ENCODE results near the gene F2.
"Not testable (repeated sequence)": the region's sequence is repeated elsewhere in the genome, so short reads cannot be mapped to it uniquely, and the experiment has no call there.

The F2 gene

GRCh38 chr11:46719048-46719542 lies at the start of gene F2:
TSS of gene F2 (plus strand) at chr11:46719213. CDS start at chr11:46719236, 23 bp downstream.
- DNase-seq, result no peak

GRCh38 chr11:46669711-46670139 lies 49.3 kb upstream of the F2 start:
- no peak for DNase-seq

- DNase-seq, result not testable (repeated sequence)
Observed at GRCh38 chr11:46670521-46670920, 48.5 kb upstream of the F2 start.

DNA sequence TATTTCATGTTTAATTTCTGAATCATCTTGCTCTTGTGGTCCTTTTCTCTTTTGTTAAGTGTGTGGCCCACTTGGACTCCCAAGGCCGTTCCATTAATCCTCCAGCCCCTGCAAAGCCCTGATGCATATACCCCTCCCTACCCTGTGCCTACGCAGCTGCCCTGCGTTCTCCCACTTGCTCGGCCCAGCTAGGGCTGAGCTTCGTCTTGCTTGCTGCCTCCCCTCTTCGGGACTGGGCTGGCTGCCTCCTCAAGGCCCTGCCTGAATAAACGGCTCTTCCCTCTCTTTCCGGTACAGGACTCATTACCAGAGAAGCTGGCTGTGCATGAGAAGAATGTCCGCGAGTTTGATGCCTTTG lies 47.1 kb upstream of the F2 start:
- DNase-seq, result no peak

DNA sequence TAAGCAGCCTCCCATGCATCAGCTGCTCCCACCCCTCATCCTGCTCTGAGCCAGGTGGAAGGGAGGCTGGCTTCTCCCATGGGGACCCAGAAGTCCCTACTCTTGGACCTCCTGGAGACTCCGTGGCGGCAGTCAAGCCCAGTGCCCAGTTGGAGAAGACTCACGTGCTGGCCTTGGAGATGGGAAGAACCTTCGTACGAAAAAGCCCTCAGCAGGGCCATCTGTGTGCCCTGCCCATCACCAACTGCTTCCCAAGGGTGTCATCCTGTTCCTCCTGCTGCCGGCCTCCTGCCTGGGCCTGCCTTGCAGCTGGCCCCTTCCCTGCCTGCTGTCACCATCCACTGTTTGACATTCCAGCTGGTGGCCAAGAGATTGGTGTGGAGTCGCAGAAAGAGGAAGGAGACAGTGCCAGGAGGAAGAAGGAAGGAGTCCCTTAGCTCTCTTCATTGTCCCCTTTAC lies 46.6 kb upstream of the F2 start:
- no peak for DNase-seq

GRCh38 chr11:46673713-46674462 lies 45.1 kb upstream of the F2 start:
- no peak for DNase-seq

DNA sequence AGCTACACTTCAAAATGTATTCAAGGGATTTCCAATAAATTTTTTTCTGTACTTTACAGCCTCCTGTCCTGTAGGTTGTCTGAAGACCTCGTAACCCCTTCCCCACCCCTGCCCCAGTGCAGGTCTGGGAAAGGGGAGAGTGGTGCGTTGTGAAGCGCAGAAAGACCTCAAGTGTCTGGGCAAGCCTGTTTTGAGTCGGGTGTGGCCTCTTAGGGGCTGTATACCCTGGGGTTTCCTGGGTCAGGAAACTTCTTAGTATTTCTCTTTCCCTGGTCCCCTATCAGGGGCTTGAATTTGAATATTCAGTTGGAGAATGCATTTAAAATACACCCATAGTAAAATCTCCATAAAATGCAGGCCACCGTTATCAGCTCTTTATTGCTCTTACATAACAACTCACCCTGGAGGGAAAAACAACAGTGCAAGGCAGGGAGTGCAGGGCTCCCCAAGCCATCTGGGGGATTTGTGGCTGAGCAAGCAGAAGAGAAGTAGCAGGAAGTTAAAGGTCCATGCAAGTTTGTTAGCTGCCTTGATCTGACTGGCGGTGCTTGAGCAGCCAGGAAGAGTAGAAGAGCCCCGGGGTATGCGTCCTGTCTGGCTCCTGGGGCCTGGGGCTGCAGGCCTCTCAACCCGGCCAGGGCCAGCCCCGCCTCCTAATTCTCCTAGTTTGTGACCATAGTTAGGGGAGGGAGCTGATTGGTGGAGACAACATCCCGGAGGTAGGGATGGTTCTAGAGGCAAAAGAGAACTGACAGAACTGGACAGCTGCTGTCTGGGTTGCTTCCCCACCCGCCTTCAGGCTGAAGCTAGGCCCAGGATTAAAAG lies 44.3 kb upstream of the F2 start:
- DNase-seq, result no peak

DNA sequence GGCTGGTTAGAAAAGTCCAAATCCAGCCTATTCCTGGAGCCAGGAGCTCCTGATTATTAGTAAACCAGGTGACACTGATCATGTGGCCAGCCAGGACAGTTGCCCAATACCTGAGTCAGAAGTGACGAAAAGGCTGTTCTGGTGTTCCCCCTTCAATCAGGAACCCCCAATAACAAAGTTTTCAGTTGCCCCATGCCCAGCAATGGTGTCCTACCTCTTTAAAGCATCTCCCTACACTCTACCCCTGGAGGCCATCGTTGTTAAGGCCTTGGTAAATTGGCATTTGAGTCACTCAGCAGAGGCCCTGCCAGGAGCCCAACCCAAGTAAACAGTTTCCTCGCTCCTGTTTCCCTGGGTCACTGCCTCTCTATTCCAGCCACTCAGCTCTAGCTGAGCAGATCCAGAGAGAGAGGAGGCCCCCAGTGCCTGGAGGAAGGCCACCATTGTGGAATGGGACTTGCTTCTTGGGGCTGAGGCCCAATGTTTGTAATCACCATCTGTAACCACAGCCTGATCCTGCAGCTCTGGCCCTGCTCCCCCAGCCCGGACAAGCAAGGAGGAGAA lies 43.6 kb upstream of the F2 start:
- peak in 1 of 2 donors; percentile 28 for DNase-seq

DNA sequence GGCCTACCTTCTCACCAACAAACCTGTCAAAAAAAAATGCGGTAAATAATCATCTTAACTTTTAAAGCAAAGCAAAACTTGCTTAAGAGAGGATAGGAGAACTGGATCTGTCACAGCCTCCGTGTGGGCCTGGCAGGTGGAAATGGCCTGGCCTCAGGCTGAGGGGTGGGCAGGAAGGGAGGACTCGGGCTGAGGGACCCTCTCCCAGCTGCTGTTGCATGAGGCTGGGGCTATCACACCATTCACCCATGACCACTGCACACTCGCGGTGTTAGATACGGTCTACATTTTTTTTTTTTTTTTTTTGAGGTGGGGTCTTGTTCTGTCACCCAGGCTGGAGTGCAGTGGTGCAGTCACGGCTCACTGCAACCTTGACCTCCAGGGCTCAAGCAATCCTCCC lies 43.1 kb upstream of the F2 start:
- DNase-seq, result no peak

GRCh38 chr11:46676436-46677158 lies 42.4 kb upstream of the F2 start:
- no peak for DNase-seq

GRCh38 chr11:46677169-46677568 lies 41.8 kb upstream of the F2 start:
- no peak for DNase-seq

GRCh38 chr11:46677991-46678740 lies 40.8 kb upstream of the F2 start:
- no peak for DNase-seq

GRCh38 chr11:46678741-46679130 lies 40.3 kb upstream of the F2 start:
- DNase-seq, result no peak

GRCh38 chr11:46679241-46680163 lies 39.5 kb upstream of the F2 start:
- DNase-seq, result no peak

GRCh38 chr11:46680164-46680760 lies 38.8 kb upstream of the F2 start:
- no peak for DNase-seq

GRCh38 chr11:46680815-46681214 lies 38.2 kb upstream of the F2 start:
- DNase-seq, result no peak

DNA sequence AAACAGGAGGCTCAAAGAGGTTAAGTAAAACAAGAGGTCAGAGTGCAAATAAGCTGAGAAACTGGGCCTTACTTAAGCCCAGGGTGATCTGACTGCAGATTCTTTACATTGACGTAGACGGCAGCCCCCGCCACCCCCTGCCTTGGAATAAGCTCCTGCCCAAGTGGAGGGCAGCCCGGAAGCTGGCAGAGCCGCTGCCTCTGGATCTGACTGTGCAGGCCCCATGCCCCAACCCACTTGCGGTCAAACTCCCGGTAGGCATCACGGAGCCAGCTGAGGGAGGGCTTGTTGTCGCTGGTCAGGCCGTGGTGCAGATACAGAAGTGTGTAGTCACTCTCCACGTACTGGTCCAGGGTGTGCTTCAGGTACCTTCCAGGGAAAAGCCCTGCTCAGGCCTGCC lies 37.2 kb upstream of the F2 start:
- DNase-seq, result no peak

DNA sequence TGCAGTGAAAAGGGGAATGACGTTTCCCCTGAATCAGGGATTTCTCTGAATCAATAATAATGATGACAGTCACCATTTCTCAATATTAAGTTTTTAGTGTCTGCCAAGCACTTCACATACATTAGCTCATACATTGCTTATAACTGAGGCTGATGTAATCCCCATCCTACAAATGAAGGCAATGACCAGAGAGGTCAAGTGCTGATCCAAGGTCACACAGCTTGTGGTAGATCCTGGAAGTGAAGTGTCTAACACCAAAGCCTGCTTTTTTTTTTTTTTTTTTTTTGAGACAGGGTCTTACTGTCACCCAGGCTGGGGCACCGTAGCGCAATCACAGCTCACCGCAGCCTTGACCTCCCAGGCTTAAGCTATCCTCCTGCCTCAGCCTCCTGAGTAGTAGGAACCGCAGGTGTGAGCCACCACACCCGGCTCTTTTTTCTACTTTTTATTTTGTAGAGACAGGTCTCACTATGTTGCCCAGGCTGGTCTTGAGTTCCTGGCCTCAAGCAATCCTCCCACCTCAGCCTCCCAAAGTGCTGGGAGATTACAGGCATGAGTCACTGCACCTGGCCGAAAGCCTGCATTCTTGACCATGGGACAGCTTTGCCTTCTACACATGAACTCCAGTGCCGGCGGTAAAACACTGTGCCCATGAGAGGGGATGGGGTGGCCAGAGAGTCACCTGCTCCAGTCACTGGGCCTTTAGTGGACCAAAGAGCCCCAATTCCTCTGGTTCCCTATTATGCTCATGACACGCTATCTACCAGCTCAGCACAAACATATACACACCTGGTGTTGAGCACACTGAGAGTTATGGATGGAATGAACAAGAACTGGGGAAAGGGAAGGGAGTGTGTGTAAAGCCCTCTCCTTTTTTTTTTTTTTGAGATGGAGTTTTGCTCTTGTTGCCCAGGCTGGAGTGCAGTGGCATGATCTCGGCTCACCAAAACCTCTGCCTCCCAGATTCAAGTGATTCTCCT lies 36.0 kb upstream of the F2 start:
- no peak for DNase-seq

GRCh38 chr11:46684367-46684766 lies 34.6 kb upstream of the F2 start:
- peak in 1 of 2 donors; percentile 55 for DNase-seq
